OCI-LY1 (cell line): ENCODE data around the gene MCTP1.

Experiments
- H2AFZ ChIP-seq: fragments of 200-600 bp; sonication (generic), shearing (Covaris generic); 2 replicates; pipeline ENCODE4 v1.6.0; 2014; ENCODE audit warnings: antibody characterized with exemption, mild to moderate bottlenecking, low read length
- H3F3A ChIP-seq: fragments of 200-600 bp; sonication (generic), shearing (Covaris generic); 2 replicates; pipeline ENCODE4 v1.6.0; 2014; ENCODE audit warnings: mild to moderate bottlenecking, antibody characterized with exemption, low read length, moderate library complexity; ENCODE audit not compliant: insufficient read depth
- H3K27ac ChIP-seq: fragments of 200-600 bp; sonication (generic); 2 replicates; pipeline ENCODE4 v1.5.1; 2014; ENCODE audit warnings: low read length, mixed run types, mild to moderate bottlenecking, low read depth; ENCODE audit not compliant: poor library complexity, severe bottlenecking
- H3K27me3 ChIP-seq: fragments of 200-600 bp; sonication (generic); 2 replicates; pipeline ENCODE4 v1.6.0; 2014; ENCODE audit warnings: antibody characterized with exemption, mild to moderate bottlenecking, low read length, moderate library complexity; ENCODE audit not compliant: insufficient read depth
- H3K36me3 ChIP-seq: fragments of 200-600 bp; sonication (generic); 2 replicates; pipeline ENCODE4 v1.6.1; 2014; ENCODE audit warnings: mild to moderate bottlenecking, antibody characterized with exemption, low read length, moderate library complexity, mixed read lengths; ENCODE audit not compliant: insufficient read depth
- H3K4me1 ChIP-seq: fragments of 200-600 bp; sonication (generic); 2 replicates; pipeline ENCODE4 v1.5.1; 2014; ENCODE audit warnings: mild to moderate bottlenecking, low read length, moderate library complexity; ENCODE audit not compliant: insufficient read depth, severe bottlenecking
- H3K4me2 ChIP-seq: fragments of 200-600 bp; sonication (generic), shearing (Covaris generic); 2 replicates; pipeline ENCODE4 v1.6.1; 2014; ENCODE audit warnings: low read length
- H3K4me3 ChIP-seq: fragments of 200-600 bp; sonication (generic); 2 replicates; pipeline ENCODE4 v1.5.1; 2014; ENCODE audit warnings: low read length, low read depth, mild to moderate bottlenecking, mixed read lengths; ENCODE audit not compliant: poor library complexity, severe bottlenecking
- H3K79me2 ChIP-seq: fragments of 200-600 bp; shearing (Covaris generic); 2 replicates; pipeline ENCODE4 v1.6.1; 2016; ENCODE audit warnings: mixed run types, low read length, mixed read lengths; ENCODE audit not compliant: insufficient read depth
- H3K9ac ChIP-seq: fragments of 200-600 bp; sonication (generic), shearing (Covaris generic); 2 replicates; pipeline ENCODE4 v1.6.1; 2014; ENCODE audit warnings: mild to moderate bottlenecking, low read length, mixed read lengths
- H3K9me2 ChIP-seq: fragments of 200-600 bp; sonication (generic), shearing (Covaris generic); 2 replicates; pipeline ENCODE4 v1.6.1; 2014; ENCODE audit warnings: low read depth, mild to moderate bottlenecking, low read length, mixed read lengths
- H3K9me3 ChIP-seq: fragments of 200-600 bp; shearing (Covaris generic); 2 replicates; pipeline ENCODE4 v1.6.1; 2014; ENCODE audit warnings: low read length, mixed read lengths
- H4K20me1 ChIP-seq: fragments of 200-600 bp; sonication (generic), shearing (Covaris generic); 2 replicates; pipeline ENCODE4 v1.6.0; 2016; ENCODE audit warnings: mild to moderate bottlenecking, low read length; ENCODE audit not compliant: insufficient read depth
- CTCF ChIP-seq: fragments of 200-600 bp; sonication (generic), shearing (Covaris generic); IDR thresholded peaks from 2 replicates; pipeline ENCODE4 v1.5.1; 2017; ENCODE audit warnings: mild to moderate bottlenecking, antibody characterized with exemption, low read length, moderate library complexity, mixed read lengths
- EZH2 ChIP-seq: fragments of 200-600 bp; sonication (generic), shearing (Covaris generic); IDR thresholded peaks from 2 replicates; pipeline ENCODE4 v1.8.0; 2017; ENCODE audit warnings: borderline replicate concordance, mixed run types, mild to moderate bottlenecking, antibody characterized with exemption, low read length, moderate library complexity, mixed read lengths

The MCTP1 gene

GRCh38 chr5:95132096-95132495, 152.8 kb downstream of the MCTP1 start:
- no peaks in the 10 kb centered on the region for H4K20me1 ChIP-seq
- TF ChIP-seq CTCF, result no peak
- TF ChIP-seq EZH2, result no peak
- H3K4me1 ChIP-seq, result no peaks in the 10 kb centered on the region
- no peak overlapping the region for H3K4me3 ChIP-seq
- H2AFZ ChIP-seq, result no peak overlapping the region
- H3K9me3 ChIP-seq, result no peaks in the 10 kb centered on the region
- no peaks in the 10 kb centered on the region for H3K9me2 ChIP-seq
- no peak overlapping the region for H3K4me2 ChIP-seq
- no peak overlapping the region for H3K9ac ChIP-seq
- no peak overlapping the region for H3K27ac ChIP-seq
- H3K27me3 ChIP-seq, result no peaks in the 10 kb centered on the region; the same call in 1 of the 2 replicates
- no peaks in the 10 kb centered on the region for H3F3A ChIP-seq
- no peaks in the 10 kb centered on the region for H3K79me2 ChIP-seq
- H3K36me3 ChIP-seq, result no peaks in the 10 kb centered on the region

GRCh38 chr5:95130941-95131340, 154.0 kb downstream of the MCTP1 start:
- Histone ChIP-seq H3K4me3 (no peak overlapping the region), H3K79me2 (no peaks in the 10 kb centered on the region), H3K9me3 (no peaks in the 10 kb centered on the region), H2AFZ (no peak overlapping the region), H4K20me1 (no peaks in the 10 kb centered on the region), H3K9ac (no peak overlapping the region), H3K27me3 (no peaks in the 10 kb centered on the region; the same call in 1 of the 2 replicates), H3K27ac (no peak overlapping the region), H3K4me2 (no peak overlapping the region), H3K36me3 (no peaks in the 10 kb centered on the region), H3F3A (no peaks in the 10 kb centered on the region), H3K4me1 (no peaks in the 10 kb centered on the region), H3K9me2 (no peaks in the 10 kb centered on the region)
- no peak for TF ChIP-seq CTCF
- TF ChIP-seq EZH2, result no peak

GRCh38 chr5:95124731-95125130, 160.2 kb downstream of the MCTP1 start:
- H3K9ac ChIP-seq, result no peak overlapping the region
- no peaks in the 10 kb centered on the region for H3K9me3 ChIP-seq
- no peak overlapping the region for H2AFZ ChIP-seq
- H3F3A ChIP-seq, result no peaks in the 10 kb centered on the region
- no peak overlapping the region for H3K27ac ChIP-seq
- H3K36me3 ChIP-seq, result no peaks in the 10 kb centered on the region
- H3K4me2 ChIP-seq, result no peak overlapping the region
- H3K4me3 ChIP-seq, result no peak overlapping the region
- H3K27me3 ChIP-seq, result no peaks in the 10 kb centered on the region; the same call in 1 of the 2 replicates
- no peaks in the 10 kb centered on the region for H4K20me1 ChIP-seq
- H3K4me1 ChIP-seq, result no peaks in the 10 kb centered on the region
- H3K79me2 ChIP-seq, result no peaks in the 10 kb centered on the region
- TF ChIP-seq EZH2, result no peak
- no peak for TF ChIP-seq CTCF
- H3K9me2 ChIP-seq, result no peaks in the 10 kb centered on the region
